ENCODE results near the gene MAP3K5.

GRCh38 chr6:136669299-136669699, 123.0 kb downstream of the MAP3K5 start:
- TF ChIP-seq CTCF (IDR thresholded peaks at IDR 0.05; ENCODE audit: low read length) (no peak), EZH2 (IDR thresholded peaks at IDR 0.05; ENCODE audit: borderline replicate concordance, low read length) (no peak)

All from OCI-LY1 (cell line).